Nephron (organoid): Measurements from ENCODE around the gene ZWILCH.
A peak's percentile ranks its signal among the peaks of the same experiment; 100 is the strongest.
"Not testable (repeated sequence)": the region's sequence is repeated elsewhere in the genome, so short reads cannot be mapped to it uniquely, and the experiment has no call there.

Source experiments
- H3K27ac Mint-ChIP-seq, 3 experiments: 2 replicates each; pipeline ENCODE4 v1.8.0; 2020; ENCODE audit warnings: mixed read lengths in 3 of 3, mild to moderate bottlenecking in 2 of 3, moderate library complexity in 1 of 3
- H3K27me3 Mint-ChIP-seq: 2 replicates; pipeline ENCODE4 v1.8.0; 2021; ENCODE audit warnings: low read depth, mild to moderate bottlenecking, moderate library complexity, mixed read lengths
- H3K36me3 Mint-ChIP-seq: 2 replicates; pipeline ENCODE4 v1.8.0; 2020; ENCODE audit warnings: low read depth, mixed read lengths
- H3K4me1 Mint-ChIP-seq: 2 replicates; pipeline ENCODE4 v1.8.0; 2020; ENCODE audit warnings: mixed read lengths
- H3K4me3 Mint-ChIP-seq, 3 experiments: 2 replicates each; pipeline ENCODE4 v1.8.0; 2020; ENCODE audit warnings: mild to moderate bottlenecking in 3 of 3, mixed read lengths in 3 of 3, moderate library complexity in 2 of 3
- H3K9me3 Mint-ChIP-seq: 2 replicates; pipeline ENCODE4 v1.8.0; 2020; ENCODE audit warnings: mixed read lengths
- CTCF ChIP-seq, 3 experiments: fragments of 200-600 bp; sonication (generic); IDR thresholded peaks; one replicate each; pipeline ENCODE4 v1.5.0; 2021; ENCODE audit warnings: antibody characterized with exemption in 3 of 3; ENCODE audit not compliant: unreplicated experiment in 3 of 3

Gene ZWILCH

GRCh38 chr15:66504563-66505429 is at the start of gene ZWILCH, which contains the start of gene RPL4:
Gene ZWILCH, plus strand, starts transcription at chr15:66505326. Its CDS starts 13 bp downstream, at chr15:66505339.
Gene RPL4, minus strand, starts transcription at chr15:66504855. Its CDS starts 65 bp downstream, at chr15:66504790.
- Mint-ChIP-seq H3K27me3 (no peaks in the 10 kb centered on the region), H3K4me3 (peak within 1 kb of the TSS; percentile 95 to 100 (median 96))

GRCh38 chr15:66456211-66456610 is 48.9 kb upstream of the ZWILCH start:
- no peak for TF ChIP-seq CTCF (IDR thresholded peaks at IDR 0.05; ENCODE audit: unreplicated experiment in 3 of 3)
- H3K4me3 Mint-ChIP-seq: no peak overlapping the region
- no peaks in the 10 kb centered on the region for H3K9me3 Mint-ChIP-seq

More at GRCh38 chr15:66504563-66505429, at the start of gene ZWILCH, which contains the start of gene RPL4:
- H3K9me3 Mint-ChIP-seq: no peaks in the 10 kb centered on the region
- H3K4me1 Mint-ChIP-seq: peaks cover 33% of the 10 kb centered on the region
- peaks cover 45% of the 10 kb centered on the region for H3K36me3 Mint-ChIP-seq
- peak within 1 kb of the TSS; percentile 95 to 98 (median 97) for H3K27ac Mint-ChIP-seq
- TF ChIP-seq CTCF (IDR thresholded peaks at IDR 0.05; ENCODE audit: unreplicated experiment in 3 of 3): no peak

GRCh38 chr15:66459818-66460615 is 45.1 kb upstream of the ZWILCH start:
- Mint-ChIP-seq H3K4me1 (peaks cover 6% of the 10 kb centered on the region), H3K36me3 (peaks cover 20% of the 10 kb centered on the region), H3K27me3 (no peaks in the 10 kb centered on the region), H3K9me3 (peaks cover 4% of the 10 kb centered on the region), H3K4me3 (no peak overlapping the region), H3K27ac (no peak overlapping the region)
- TF ChIP-seq CTCF (IDR thresholded peaks at IDR 0.05; ENCODE audit: unreplicated experiment in 3 of 3): no peak

More at GRCh38 chr15:66456211-66456610, 48.9 kb upstream of the ZWILCH start:
- Mint-ChIP-seq H3K27ac (no peak overlapping the region), H3K4me1 (peaks cover 13% of the 10 kb centered on the region), H3K36me3 (peaks cover 10% of the 10 kb centered on the region), H3K27me3 (no peaks in the 10 kb centered on the region)

GRCh38 chr15:66461294-66461693 is 43.8 kb upstream of the ZWILCH start:
- not testable (repeated sequence) for H3K9me3 Mint-ChIP-seq, H3K27me3 Mint-ChIP-seq, H3K4me3 Mint-ChIP-seq, H3K27ac Mint-ChIP-seq, H3K4me1 Mint-ChIP-seq
- H3K36me3 Mint-ChIP-seq: peaks cover 31% of the 10 kb centered on the region

GRCh38 chr15:66461917-66462316 is 43.2 kb upstream of the ZWILCH start:
- Mint-ChIP-seq H3K27me3 (no peaks in the 10 kb centered on the region), H3K4me1 (peaks cover 6% of the 10 kb centered on the region), H3K36me3 (peaks cover 34% of the 10 kb centered on the region), H3K9me3 (peaks cover 9% of the 10 kb centered on the region), H3K4me3 (no peak overlapping the region), H3K27ac (no peak overlapping the region)
- no peak for TF ChIP-seq CTCF (IDR thresholded peaks at IDR 0.05; ENCODE audit: unreplicated experiment in 3 of 3)

GRCh38 chr15:66462627-66463026 is 42.5 kb upstream of the ZWILCH start:
- no peak overlapping the region for H3K27ac Mint-ChIP-seq
- H3K27me3 Mint-ChIP-seq: no peaks in the 10 kb centered on the region
- H3K9me3 Mint-ChIP-seq: peaks cover 9% of the 10 kb centered on the region
- TF ChIP-seq CTCF (IDR thresholded peaks at IDR 0.05; ENCODE audit: unreplicated experiment in 3 of 3): no peak
- no peak overlapping the region for H3K4me3 Mint-ChIP-seq
- peaks cover 37% of the 10 kb centered on the region for H3K36me3 Mint-ChIP-seq
- H3K4me1 Mint-ChIP-seq: peaks cover 6% of the 10 kb centered on the region

- H3K36me3 Mint-ChIP-seq: peaks cover 47% of the 10 kb centered on the region
- H3K4me3 Mint-ChIP-seq, H3K4me1 Mint-ChIP-seq, H3K27me3 Mint-ChIP-seq, H3K27ac Mint-ChIP-seq, H3K9me3 Mint-ChIP-seq: not testable (repeated sequence)
Measured at GRCh38 chr15:66465294-66465693, 39.8 kb upstream of the ZWILCH start.

- not testable (repeated sequence) for H3K27me3 Mint-ChIP-seq, H3K4me1 Mint-ChIP-seq, H3K27ac Mint-ChIP-seq, H3K4me3 Mint-ChIP-seq, H3K9me3 Mint-ChIP-seq
- H3K36me3 Mint-ChIP-seq: peaks cover 44% of the 10 kb centered on the region
Measured at GRCh38 chr15:66467162-66468040, 37.7 kb upstream of the ZWILCH start.
